Neuronal stem cell (in vitro differentiated cells): ENCODE results near the gene ABLIM2.

ENCODE experiments used
- DNase-seq: peaks from one replicate; pipeline ENCODE4 v3.0.0-alpha.2; 2013; ENCODE audit warnings: low spot score
- H2AFZ ChIP-seq: one replicate; pipeline ENCODE4 v1.6.1; 2013; ENCODE audit warnings: mild to moderate bottlenecking, low read length, inconsistent platforms
- H2AK5ac ChIP-seq: 2 replicates; pipeline ENCODE4 v1.6.1; 2013; ENCODE audit warnings: low read depth, mild to moderate bottlenecking, inconsistent platforms, low read length, moderate library complexity, mixed read lengths
- H2BK120ac ChIP-seq: 2 replicates; pipeline ENCODE4 v1.6.1; 2013; ENCODE audit warnings: low read depth, mild to moderate bottlenecking, inconsistent platforms, low read length, moderate library complexity, mixed read lengths
- H2BK12ac ChIP-seq: one replicate; pipeline ENCODE4 v1.6.1; 2013; ENCODE audit warnings: low read length, inconsistent platforms
- H2BK15ac ChIP-seq: 2 replicates; pipeline ENCODE4 v1.6.1; 2013; ENCODE audit warnings: mild to moderate bottlenecking, low read length, inconsistent platforms, mixed read lengths
- H2BK5ac ChIP-seq: one replicate; pipeline ENCODE4 v1.6.1; 2013; ENCODE audit warnings: inconsistent platforms, mild to moderate bottlenecking, low read length, moderate library complexity
- H3K14ac ChIP-seq: one replicate; pipeline ENCODE4 v1.6.1; 2013; ENCODE audit warnings: low read length, inconsistent platforms
- H3K18ac ChIP-seq: 2 replicates; pipeline ENCODE4 v1.6.1; 2013; ENCODE audit warnings: low read length, inconsistent platforms
- H3K23ac ChIP-seq: 2 replicates; pipeline ENCODE4 v1.6.1; 2013; ENCODE audit warnings: low read depth, mild to moderate bottlenecking, mixed read lengths, low read length, inconsistent platforms; ENCODE audit not compliant: poor library complexity
- H3K27ac ChIP-seq: replicated peaks from 3 replicates; pipeline ENCODE4 v1.5.1; 2013; ENCODE audit warnings: low read length, inconsistent platforms
- H3K27me3 ChIP-seq, 3 experiments: 2 replicates each; pipeline ENCODE4 v1.6.1; 2013; ENCODE audit warnings: low read length in 3 of 3, mild to moderate bottlenecking in 2 of 3, inconsistent platforms in 1 of 3, low read depth in 1 of 3, mixed read lengths in 1 of 3, moderate library complexity in 1 of 3; ENCODE audit not compliant: control insufficient read depth in 3 of 3, insufficient read depth in 3 of 3
- H3K36me3 ChIP-seq, 2 donors: replicated peaks in 1 of 2; 2 replicates each; pipeline ENCODE4 v1.6.1; 2013; ENCODE audit warnings: low read length in 2 of 2; ENCODE audit not compliant: control insufficient read depth in 2 of 2, insufficient read depth in 2 of 2
- H3K4ac ChIP-seq: 2 replicates; pipeline ENCODE4 v1.6.1; 2013; ENCODE audit warnings: inconsistent platforms, mild to moderate bottlenecking, low read length, moderate library complexity
- H3K4me1 ChIP-seq, 2 donors: 1 replicate in 1 of 2; 2 replicates in 1 of 2; pipeline ENCODE4 v1.6.1; 2013; ENCODE audit warnings: low read length in 2 of 2, low read depth in 1 of 2; ENCODE audit not compliant: control insufficient read depth in 2 of 2, insufficient read depth in 1 of 2
- H3K4me2 ChIP-seq: one replicate; pipeline ENCODE4 v1.6.1; 2013; ENCODE audit warnings: mild to moderate bottlenecking, low read length, inconsistent platforms; ENCODE audit not compliant: insufficient read depth, poor library complexity, severe bottlenecking
- H3K4me3 ChIP-seq, 2 donors: 2 replicates each; pipeline ENCODE4 v1.5.1; 2013; ENCODE audit warnings: low read length in 2 of 2, mild to moderate bottlenecking in 2 of 2, inconsistent platforms in 1 of 2, moderate library complexity in 1 of 2
- H3K79me1 ChIP-seq: one replicate; pipeline ENCODE4 v1.6.1; 2013; ENCODE audit warnings: low read depth, mild to moderate bottlenecking, inconsistent platforms, low read length, moderate library complexity
- H3K9ac ChIP-seq: one replicate; pipeline ENCODE4 v1.6.1; 2013; ENCODE audit warnings: mild to moderate bottlenecking, low read depth, low read length, inconsistent platforms; ENCODE audit not compliant: poor library complexity
- H3K9me3 ChIP-seq, 2 donors: replicated peaks in 1 of 2; 2 replicates each; pipeline versions ENCODE3 to v1.6.1; 2013; ENCODE audit warnings: low read length in 2 of 2, mild to moderate bottlenecking in 2 of 2, inconsistent platforms in 1 of 2, low read depth in 1 of 2, mixed read lengths in 1 of 2, moderate library complexity in 1 of 2; ENCODE audit not compliant: control insufficient read depth in 2 of 2, insufficient read depth in 1 of 2
- H4K8ac ChIP-seq: one replicate; pipeline ENCODE4 v1.6.1; 2013; ENCODE audit warnings: low read depth, mild to moderate bottlenecking, inconsistent platforms, low read length, moderate library complexity
- H4K91ac ChIP-seq: one replicate; pipeline ENCODE4 v1.6.1; 2013; ENCODE audit warnings: low read length, low read depth, mild to moderate bottlenecking, inconsistent platforms; ENCODE audit not compliant: poor library complexity
- WGBS, 2 donors: extraction: QIAGEN DNeasy Blood & Tissue Kit; methylation state at CpG; one replicate each; pipeline ENCODE4 v1.1.7; 2013; ENCODE audit warnings: missing lambda C conversion rate in 2 of 2, mixed read lengths in 1 of 2; ENCODE audit not compliant: insufficient read length in 2 of 2, insufficient replicate concordance in 1 of 2; ENCODE audit errors: extremely low coverage in 2 of 2; 5-methylcytosine and 5-hydroxymethylcytosine counted together

The ABLIM2 gene

DNA sequence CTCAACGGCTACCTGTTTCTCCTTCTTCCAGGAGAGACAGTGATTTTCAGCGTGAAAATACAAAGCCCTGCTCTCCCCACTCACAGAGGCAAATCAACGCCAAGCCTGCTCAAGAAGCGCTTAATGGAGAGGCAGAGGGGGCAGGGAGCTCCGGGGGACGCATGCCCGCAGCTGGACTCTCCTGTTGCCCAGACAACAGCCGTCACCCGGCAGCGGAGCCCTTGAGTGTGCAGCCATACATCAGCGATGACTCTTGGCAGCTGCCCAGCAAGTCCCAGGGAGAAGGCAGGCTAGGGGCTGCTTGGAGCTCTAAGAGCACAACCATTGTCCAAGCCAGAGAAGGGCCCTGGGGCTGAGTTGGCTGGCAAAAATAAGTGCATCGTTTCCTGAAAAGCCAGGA, 148.0 kb downstream of the ABLIM2 start:
- Histone ChIP-seq H3K14ac (no peak overlapping the region), H3K4me2 (no peak overlapping the region), H2AK5ac (no peak overlapping the region), H2AFZ (peak overlapping the region; percentile 50), H3K27ac (peak overlapping the region; percentile 36), H2BK120ac (no peak overlapping the region), H3K9me3 (no peaks in the 10 kb centered on the region), H3K9ac (no peak overlapping the region), H3K79me1 (no peaks in the 10 kb centered on the region), H3K23ac (no peak overlapping the region), H4K91ac (no peak overlapping the region), H3K4me1 (peaks cover 16 to 22% of the 10 kb centered on the region in 2 donors), H2BK5ac (no peak overlapping the region), H3K18ac (peak overlapping the region; percentile 48), H3K27me3 (peaks cover 0 to 5% (median 0%) of the 10 kb centered on the region in 3 experiments), H2BK12ac (no peak overlapping the region), H3K4me3 (no peak overlapping the region), H2BK15ac (peak overlapping the region; percentile 34), H3K4ac (no peak overlapping the region), H4K8ac (no peak overlapping the region), H3K36me3 (no peaks in the 10 kb centered on the region)
- no CpG with 5 or more reads among the region's 12 CpGs for WGBS, 2 donors
- DNase-seq, result peak; percentile 57

- Histone ChIP-seq H3K9me3 (no peaks in the 10 kb centered on the region), H4K8ac (no peak overlapping the region), H3K9ac (no peak overlapping the region), H3K27me3 (no peaks in the 10 kb centered on the region), H2AK5ac (no peak overlapping the region), H2BK120ac (no peak overlapping the region), H2BK5ac (no peak overlapping the region), H2AFZ (peak overlapping the region; percentile 50), H3K79me1 (no peaks in the 10 kb centered on the region), H2BK15ac (peak overlapping the region; percentile 34), H3K4me1 (peaks cover 15 to 22% of the 10 kb centered on the region in 2 donors), H3K36me3 (no peaks in the 10 kb centered on the region), H3K14ac (no peak overlapping the region), H3K4me2 (no peak overlapping the region), H2BK12ac (peak overlapping the region; percentile 19), H3K4me3 (no peak overlapping the region), H4K91ac (no peak overlapping the region), H3K27ac (peak overlapping the region; percentile 36), H3K4ac (no peak overlapping the region), H3K23ac (no peak overlapping the region), H3K18ac (peak overlapping the region; percentile 53)
- no peak for DNase-seq
- no CpG with 5 or more reads among the region's 28 CpGs for WGBS, 2 donors
Observed at GRCh38 chr4:8009710-8010511, 148.7 kb downstream of the ABLIM2 start.

- no peaks in the 10 kb centered on the region for H3K36me3 ChIP-seq
- no peak overlapping the region for H3K9ac ChIP-seq
- H4K91ac ChIP-seq, result no peak overlapping the region
- no peak overlapping the region for H3K4me3 ChIP-seq
- no peak overlapping the region for H2BK5ac ChIP-seq
- no peak overlapping the region for H2BK120ac ChIP-seq
- H3K23ac ChIP-seq, result no peak overlapping the region
- H3K79me1 ChIP-seq, result no peaks in the 10 kb centered on the region
- H4K8ac ChIP-seq, result no peak overlapping the region
- peaks cover 15 to 22% of the 10 kb centered on the region in 2 donors for H3K4me1 ChIP-seq
- no peaks in the 10 kb centered on the region for H3K9me3 ChIP-seq
- WGBS, 2 donors, result no CpG with 5 or more reads among the region's 5 CpGs
- peaks cover 0 to 2% (median 0%) of the 10 kb centered on the region in 3 experiments for H3K27me3 ChIP-seq
- H3K14ac ChIP-seq, result no peak overlapping the region
- no peak overlapping the region for H3K18ac ChIP-seq
- no peak overlapping the region for H2AFZ ChIP-seq
- no peak overlapping the region for H3K4ac ChIP-seq
- no peak overlapping the region for H2BK12ac ChIP-seq
- no peak for DNase-seq
- H2BK15ac ChIP-seq, result no peak overlapping the region
- H3K4me2 ChIP-seq, result no peak overlapping the region
- H2AK5ac ChIP-seq, result no peak overlapping the region
- H3K27ac ChIP-seq, result no peak overlapping the region
Observed at GRCh38 chr4:8009097-8009496, 149.5 kb downstream of the ABLIM2 start.

GRCh38 chr4:8008391-8008790, 150.2 kb downstream of the ABLIM2 start:
- no peak overlapping the region for H2BK15ac ChIP-seq
- no peak overlapping the region for H2BK5ac ChIP-seq
- H3K4me1 ChIP-seq, result peaks cover 18 to 22% of the 10 kb centered on the region in 2 donors
- no peak overlapping the region for H3K14ac ChIP-seq
- WGBS, 2 donors, result no CpG with 5 or more reads among the region's 12 CpGs
- no peak overlapping the region for H3K27ac ChIP-seq
- H2AFZ ChIP-seq, result no peak overlapping the region
- H3K4me3 ChIP-seq, result no peak overlapping the region
- H4K8ac ChIP-seq, result no peak overlapping the region
- no peaks in the 10 kb centered on the region for H3K79me1 ChIP-seq
- no peaks in the 10 kb centered on the region for H3K9me3 ChIP-seq
- peaks cover 0 to 4% (median 0%) of the 10 kb centered on the region in 3 experiments for H3K27me3 ChIP-seq
- DNase-seq, result no peak
- H2BK12ac ChIP-seq, result no peak overlapping the region
- no peak overlapping the region for H3K23ac ChIP-seq
- no peak overlapping the region for H3K18ac ChIP-seq
- H2AK5ac ChIP-seq, result no peak overlapping the region
- no peak overlapping the region for H3K4me2 ChIP-seq
- no peak overlapping the region for H2BK120ac ChIP-seq
- no peak overlapping the region for H3K4ac ChIP-seq
- no peaks in the 10 kb centered on the region for H3K36me3 ChIP-seq
- no peak overlapping the region for H4K91ac ChIP-seq
- no peak overlapping the region for H3K9ac ChIP-seq
